ENCODE measurements around the gene DCLK1.

The DCLK1 gene

GRCh38 chr13:35903075-35903474 lies 228.1 kb downstream of the DCLK1 start:
- TF ChIP-seq CTCF (conservative IDR thresholded peaks at IDR 0.05; ENCODE audit: low read length) (no peak), EZH2phosphoT487 (IDR thresholded peaks at IDR 0.05; ENCODE audit: borderline replicate concordance) (no peak)
- H3K4me3 ChIP-seq (ENCODE audit: low read length, poor library complexity, severe bottlenecking) = no peak overlapping the region
- H3K79me2 ChIP-seq (ENCODE audit: insufficient read depth, low read length) = no peaks in the 10 kb centered on the region
- H3K9ac ChIP-seq (ENCODE audit: low read depth, low read length, poor library complexity, severe bottlenecking) = no peak overlapping the region
- H3K4me1 ChIP-seq (ENCODE audit: insufficient read depth, low read length, poor library complexity, severe bottlenecking) = no peaks in the 10 kb centered on the region
- H3K4me2 ChIP-seq (ENCODE audit: low read depth, low read length, poor library complexity, severe bottlenecking) = no peak overlapping the region
- no peaks in the 10 kb centered on the region for H3F3A ChIP-seq (ENCODE audit: low read depth)
- no peaks in the 10 kb centered on the region for H3K36me3 ChIP-seq (ENCODE audit: insufficient read depth, low read length)
- H2AFZ ChIP-seq (ENCODE audit: low read length) = no peak overlapping the region
- no peaks in the 10 kb centered on the region for H4K20me1 ChIP-seq (ENCODE audit: insufficient read depth, low read length, poor library complexity, severe bottlenecking)
- peaks cover 4% of the 10 kb centered on the region; the same call in 1 of the 2 replicates for H3K9me3 ChIP-seq (ENCODE audit: insufficient read depth, low read depth, low read length)
- no peaks in the 10 kb centered on the region for H3K9me2 ChIP-seq (replicated peaks; ENCODE audit: low read depth, low read length)
- no peaks in the 10 kb centered on the region for H3K27me3 ChIP-seq (ENCODE audit: insufficient read depth, low read length, poor library complexity, severe bottlenecking)

DNA sequence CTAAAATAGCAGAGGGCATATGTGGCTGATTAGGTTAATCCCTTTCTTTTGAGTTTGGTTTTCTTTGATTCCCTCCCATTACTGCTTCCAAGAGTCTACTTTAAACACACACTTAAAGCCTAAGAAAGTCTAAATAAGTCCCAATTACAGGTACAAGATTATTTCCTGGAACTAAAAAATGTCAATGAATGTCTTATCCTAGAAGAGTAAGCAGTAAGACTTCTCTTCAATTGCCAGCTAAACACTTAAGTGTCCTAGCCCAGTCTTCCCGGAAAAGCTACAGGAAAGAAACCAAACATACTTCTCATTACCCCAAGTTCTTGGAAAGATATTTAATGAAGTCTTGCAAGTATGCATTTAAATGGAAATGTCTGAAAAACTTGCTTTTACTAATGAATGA lies 233.1 kb downstream of the DCLK1 start:
- no peaks in the 10 kb centered on the region for H3F3A ChIP-seq (ENCODE audit: low read depth)
- H3K27me3 ChIP-seq (ENCODE audit: insufficient read depth, low read length, poor library complexity, severe bottlenecking) = no peaks in the 10 kb centered on the region
- TF ChIP-seq EZH2phosphoT487 (IDR thresholded peaks at IDR 0.05; ENCODE audit: borderline replicate concordance) = no peak
- no peak for TF ChIP-seq CTCF (conservative IDR thresholded peaks at IDR 0.05; ENCODE audit: low read length)

DNA sequence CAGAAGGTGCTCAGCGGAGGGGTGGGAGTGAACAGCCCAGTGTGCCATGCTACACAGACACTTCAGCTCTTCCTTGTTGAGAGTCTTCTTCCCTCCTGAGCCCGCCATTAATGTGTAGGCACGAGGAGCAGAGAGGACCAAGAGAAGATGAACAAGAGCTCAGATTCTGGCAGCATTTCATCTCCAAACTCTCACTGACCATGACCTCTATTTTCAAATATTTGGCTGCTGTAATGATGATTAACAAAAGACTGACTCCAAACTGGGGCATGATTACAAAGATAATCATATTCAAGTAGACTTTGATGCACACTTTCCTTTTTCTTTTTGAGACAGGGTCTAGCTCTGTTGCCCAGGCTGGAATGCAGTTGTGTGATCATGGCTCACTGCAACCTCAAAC lies 236.5 kb downstream of the DCLK1 start:
- TF ChIP-seq EZH2phosphoT487 (IDR thresholded peaks at IDR 0.05; ENCODE audit: borderline replicate concordance) (no peak), CTCF (conservative IDR thresholded peaks at IDR 0.05; ENCODE audit: low read length) (no peak)
- no peaks in the 10 kb centered on the region for H3K27me3 ChIP-seq (ENCODE audit: insufficient read depth, low read length, poor library complexity, severe bottlenecking)
- no peak overlapping the region for H3K4me2 ChIP-seq (ENCODE audit: low read depth, low read length, poor library complexity, severe bottlenecking)
- no peaks in the 10 kb centered on the region for H3K36me3 ChIP-seq (ENCODE audit: insufficient read depth, low read length)
- H2AFZ ChIP-seq (ENCODE audit: low read length) = no peak overlapping the region
- H3F3A ChIP-seq (ENCODE audit: low read depth) = no peaks in the 10 kb centered on the region
- no peaks in the 10 kb centered on the region for H3K9me2 ChIP-seq (replicated peaks; ENCODE audit: low read depth, low read length)
- no peaks in the 10 kb centered on the region for H3K9me3 ChIP-seq (ENCODE audit: insufficient read depth, low read depth, low read length)
- H3K9ac ChIP-seq (ENCODE audit: low read depth, low read length, poor library complexity, severe bottlenecking) = no peak overlapping the region
- H3K79me2 ChIP-seq (ENCODE audit: insufficient read depth, low read length) = no peaks in the 10 kb centered on the region
- no peak overlapping the region for H3K4me3 ChIP-seq (ENCODE audit: low read length, poor library complexity, severe bottlenecking)
- H4K20me1 ChIP-seq (ENCODE audit: insufficient read depth, low read length, poor library complexity, severe bottlenecking) = no peaks in the 10 kb centered on the region
- no peaks in the 10 kb centered on the region for H3K4me1 ChIP-seq (ENCODE audit: insufficient read depth, low read length, poor library complexity, severe bottlenecking)

More for the DNA sequence above, 233.1 kb downstream of the DCLK1 start:
- Histone ChIP-seq H3K4me3 (ENCODE audit: low read length, poor library complexity, severe bottlenecking) (no peak overlapping the region), H3K4me1 (ENCODE audit: insufficient read depth, low read length, poor library complexity, severe bottlenecking) (no peaks in the 10 kb centered on the region), H2AFZ (ENCODE audit: low read length) (no peak overlapping the region), H3K4me2 (ENCODE audit: low read depth, low read length, poor library complexity, severe bottlenecking) (no peak overlapping the region), H3K9me2 (replicated peaks; ENCODE audit: low read depth, low read length) (no peaks in the 10 kb centered on the region), H3K36me3 (ENCODE audit: insufficient read depth, low read length) (no peaks in the 10 kb centered on the region), H3K9ac (ENCODE audit: low read depth, low read length, poor library complexity, severe bottlenecking) (no peak overlapping the region), H3K79me2 (ENCODE audit: insufficient read depth, low read length) (no peaks in the 10 kb centered on the region), H4K20me1 (ENCODE audit: insufficient read depth, low read length, poor library complexity, severe bottlenecking) (no peaks in the 10 kb centered on the region), H3K9me3 (ENCODE audit: insufficient read depth, low read depth, low read length) (no peaks in the 10 kb centered on the region)

Measured in Loucy (cell line).